AG20443 (cell line): ENCODE data around the gene DHODH.
"Not testable (repeated sequence)": the region's sequence is repeated elsewhere in the genome, so short reads cannot be mapped to it uniquely, and the experiment has no call there.

Experiments used
- DNase-seq: peaks from one replicate; pipeline ENCODE4 v3.0.0; 2012; ENCODE audit warnings: low spot score, mixed read lengths

DHODH gene

GRCh38 chr16:72008424-72009216, at the start of gene DHODH:
Gene DHODH (plus strand): TSS chr16:72008744. CDS start chr16:72008765, 21 bp downstream.
- DNase-seq: peak; percentile 100

GRCh38 chr16:71961066-71962039, 47.2 kb upstream of the DHODH start:
- peak; percentile 88 for DNase-seq

GRCh38 chr16:71963125-71963875, 45.2 kb upstream of the DHODH start:
- no peak for DNase-seq

GRCh38 chr16:71965223-71965622, 43.3 kb upstream of the DHODH start:
- no peak for DNase-seq

- no peak for DNase-seq
These were observed 41.6 kb upstream of the DHODH start for GRCh38 chr16:71966932-71967331.

GRCh38 chr16:71969353-71969752, 39.2 kb upstream of the DHODH start:
- DNase-seq: no peak

- no peak for DNase-seq
These were observed 37.0 kb upstream of the DHODH start for GRCh38 chr16:71971571-71971970.

GRCh38 chr16:71972356-71972755, 36.2 kb upstream of the DHODH start:
- no peak for DNase-seq

- no peak for DNase-seq
These were observed 35.5 kb upstream of the DHODH start for GRCh38 chr16:71973001-71973400.

- DNase-seq: no peak
These were observed 34.3 kb upstream of the DHODH start for GRCh38 chr16:71974068-71974818.

GRCh38 chr16:71985262-71985974, 23.1 kb upstream of the DHODH start:
- no peak for DNase-seq

GRCh38 chr16:71986131-71986530, 22.4 kb upstream of the DHODH start:
- no peak for DNase-seq

GRCh38 chr16:71995038-71995437, 13.5 kb upstream of the DHODH start:
- DNase-seq: no peak

GRCh38 chr16:71997578-71997977, 11.0 kb upstream of the DHODH start:
- not testable (repeated sequence) for DNase-seq

- no peak for DNase-seq
These were observed 7.2 kb upstream of the DHODH start for GRCh38 chr16:72001180-72001874.

GRCh38 chr16:72002619-72003018, 5.9 kb upstream of the DHODH start:
- no peak for DNase-seq

- not testable (repeated sequence) for DNase-seq
These were observed 500 bp upstream of the DHODH start for GRCh38 chr16:72008065-72008423.

GRCh38 chr16:72009779-72010178, 1.2 kb downstream of the DHODH start:
- DNase-seq: no peak

- no peak for DNase-seq
These were observed 4.1 kb downstream of the DHODH start for GRCh38 chr16:72012607-72013006.

- DNase-seq: no peak
These were observed 4.8 kb downstream of the DHODH start for GRCh38 chr16:72013389-72013788.
